ENCODE measurements around the gene MLPH. TPM values are rescaled to one million over a fixed set of nuclear protein-coding genes. Genes with fewer than 3 reads are reported as not detected.

MLPH gene
- total RNA-seq, 1 experiment from 2014 or later = 0.59 TPM

GRCh38 chr2:237538901-237539300 is 51.9 kb downstream of the MLPH start:
- Histone ChIP-seq H3K36me3 (no peaks in the 10 kb centered on the region), H3K4me3 (no peak overlapping the region), H3K27me3 (no peaks in the 10 kb centered on the region), H3K9me3 (no peaks in the 10 kb centered on the region)
- DNase-seq = no peak

GRCh38 chr2:237539681-237540080 is 52.6 kb downstream of the MLPH start:
- DNase-seq = no peak
- Histone ChIP-seq H3K9me3 (no peaks in the 10 kb centered on the region), H3K4me3 (no peak overlapping the region), H3K27me3 (no peaks in the 10 kb centered on the region), H3K36me3 (no peaks in the 10 kb centered on the region)

GRCh38 chr2:237540223-237540775 is 53.2 kb downstream of the MLPH start:
- no peaks in the 10 kb centered on the region for H3K36me3 ChIP-seq
- DNase-seq = no peak
- H3K4me3 ChIP-seq = no peak overlapping the region
- H3K9me3 ChIP-seq = no peaks in the 10 kb centered on the region
- no peaks in the 10 kb centered on the region for H3K27me3 ChIP-seq

- Histone ChIP-seq H3K9me3 (no peaks in the 10 kb centered on the region), H3K36me3 (no peaks in the 10 kb centered on the region), H3K4me3 (no peak overlapping the region), H3K27me3 (no peaks in the 10 kb centered on the region)
- peak; percentile 54 for DNase-seq
Measured at GRCh38 chr2:237540823-237541222, 53.8 kb downstream of the MLPH start.

GRCh38 chr2:237541243-237541642 is 54.2 kb downstream of the MLPH start:
- no peak for DNase-seq
- no peaks in the 10 kb centered on the region for H3K36me3 ChIP-seq
- no peak overlapping the region for H3K4me3 ChIP-seq
- H3K9me3 ChIP-seq = no peaks in the 10 kb centered on the region
- no peaks in the 10 kb centered on the region for H3K27me3 ChIP-seq

- Histone ChIP-seq H3K9me3 (no peaks in the 10 kb centered on the region), H3K36me3 (no peaks in the 10 kb centered on the region), H3K4me3 (no peak overlapping the region), H3K27me3 (no peaks in the 10 kb centered on the region)
- DNase-seq = no peak
Measured at GRCh38 chr2:237542001-237542704, 55.1 kb downstream of the MLPH start.

- Histone ChIP-seq H3K36me3 (no peaks in the 10 kb centered on the region), H3K9me3 (no peaks in the 10 kb centered on the region), H3K4me3 (no peak overlapping the region), H3K27me3 (no peaks in the 10 kb centered on the region)
- no peak for DNase-seq
Measured at GRCh38 chr2:237546040-237546875, 59.2 kb downstream of the MLPH start.

GRCh38 chr2:237546876-237547395 is 59.9 kb downstream of the MLPH start:
- Histone ChIP-seq H3K36me3 (no peaks in the 10 kb centered on the region), H3K9me3 (no peaks in the 10 kb centered on the region), H3K4me3 (no peak overlapping the region), H3K27me3 (no peaks in the 10 kb centered on the region)
- DNase-seq = no peak

GRCh38 chr2:237547841-237548416 is 60.9 kb downstream of the MLPH start:
- DNase-seq = no peak
- Histone ChIP-seq H3K36me3 (no peaks in the 10 kb centered on the region), H3K4me3 (no peak overlapping the region), H3K9me3 (no peaks in the 10 kb centered on the region), H3K27me3 (no peaks in the 10 kb centered on the region)

GRCh38 chr2:237549216-237549615 is 62.2 kb downstream of the MLPH start:
- Histone ChIP-seq H3K4me3 (no peak overlapping the region), H3K27me3 (no peaks in the 10 kb centered on the region), H3K9me3 (no peaks in the 10 kb centered on the region; the same call in 1 of the 2 replicates), H3K36me3 (no peaks in the 10 kb centered on the region)
- DNase-seq = no peak

GRCh38 chr2:237549643-237550415 is 62.8 kb downstream of the MLPH start:
- H3K27me3 ChIP-seq = no peaks in the 10 kb centered on the region
- DNase-seq = peak; percentile 34
- no peaks in the 10 kb centered on the region for H3K36me3 ChIP-seq
- H3K9me3 ChIP-seq = no peaks in the 10 kb centered on the region; the same call in 1 of the 2 replicates
- no peak overlapping the region for H3K4me3 ChIP-seq

GRCh38 chr2:237551071-237551574 is 64.1 kb downstream of the MLPH start:
- H3K9me3 ChIP-seq = peaks cover 3% of the 10 kb centered on the region; the same call in 1 of the 2 replicates
- no peak overlapping the region for H3K4me3 ChIP-seq
- no peaks in the 10 kb centered on the region for H3K27me3 ChIP-seq
- H3K36me3 ChIP-seq = no peaks in the 10 kb centered on the region
- DNase-seq = no peak

- no peaks in the 10 kb centered on the region for H3K27me3 ChIP-seq
- H3K9me3 ChIP-seq = peaks cover 3% of the 10 kb centered on the region; the same call in 1 of the 2 replicates
- H3K4me3 ChIP-seq = no peak overlapping the region
- H3K36me3 ChIP-seq = no peaks in the 10 kb centered on the region
- no peak for DNase-seq
Measured at GRCh38 chr2:237552908-237553307, 65.9 kb downstream of the MLPH start.

GRCh38 chr2:237553948-237554347 is 66.9 kb downstream of the MLPH start:
- H3K9me3 ChIP-seq = peaks cover 3% of the 10 kb centered on the region; the same call in 1 of the 2 replicates
- no peaks in the 10 kb centered on the region for H3K36me3 ChIP-seq
- no peak overlapping the region for H3K4me3 ChIP-seq
- no peaks in the 10 kb centered on the region for H3K27me3 ChIP-seq
- no peak for DNase-seq

- Histone ChIP-seq H3K36me3 (no peaks in the 10 kb centered on the region), H3K4me3 (no peak overlapping the region), H3K9me3 (peaks cover 3% of the 10 kb centered on the region; the same call in 1 of the 2 replicates), H3K27me3 (no peaks in the 10 kb centered on the region)
- DNase-seq = no peak
Measured at GRCh38 chr2:237555560-237555959, 68.5 kb downstream of the MLPH start.

Measured in MG63 (cell line).